Uterus (tissue), 4 donors: ENCODE data around the gene HOXD12. TPM values are rescaled to one million over a fixed set of nuclear protein-coding genes. Genes with fewer than 3 reads are reported as not detected.

ENCODE experiments used
- DNase-seq, 2 donors: peaks; one replicate each; pipeline ENCODE4 v3.0.0-alpha.2; 2019 to 2020
- H3K27ac ChIP-seq, 2 donors: fragments of 200-600 bp; sonication (generic); 1 replicate in 1 of 2; 2 replicates in 1 of 2; pipeline ENCODE4 v1.5.1; 2016 to 2018
- H3K27me3 ChIP-seq, 2 donors: fragments of 200-600 bp; sonication (generic); one replicate each; pipeline ENCODE4 v1.5.1; 2018 to 2019; ENCODE audit warnings: control low read depth in 1 of 2
- H3K36me3 ChIP-seq, 2 donors: fragments of 200-600 bp; sonication (generic); one replicate each; pipeline ENCODE4 v1.5.1; 2019; ENCODE audit warnings: control low read depth in 1 of 2
- H3K4me1 ChIP-seq, 2 donors: fragments of 200-600 bp; sonication (generic); one replicate each; pipeline ENCODE4 v1.5.1; 2018 to 2019; ENCODE audit warnings: control low read depth in 1 of 2
- H3K4me3 ChIP-seq, 2 donors: fragments of 200-600 bp; sonication (generic); 1 replicate in 1 of 2; 2 replicates in 1 of 2; pipeline ENCODE4 v1.5.1; 2018 to 2019; ENCODE audit warnings: mild to moderate bottlenecking in 1 of 2
- H3K9me3 ChIP-seq, 2 donors: fragments of 200-600 bp; sonication (generic); one replicate each; pipeline ENCODE4 v1.5.1; 2019; ENCODE audit warnings: control low read depth in 1 of 2
- POLR2A ChIP-seq, 2 donors: fragments of 450-650 bp; IDR thresholded peaks; one replicate each; pipeline ENCODE4 v1.6.1; 2016; ENCODE audit warnings: antibody characterized with exemption in 2 of 2, mild to moderate bottlenecking in 1 of 2, moderate library complexity in 1 of 2
- intact Hi-C: fragments of 100-400 bp; cut with DNase I; formaldehyde crosslinking; loops from one replicate; pipeline ENCODE4 v1.15.1; 2023; ENCODE audit warnings: low total_unique reads
- total RNA-seq, 4 donors: library from RNA; depleted of rRNA in 3 of 4; stranded (reverse); fragments of >200 nt in 3 of 4; gene quantifications; one replicate each; pipeline versions ENCODE4 v1.1.0 to v1.2.4, GENCODE V29; 2014 to 2023
- TF ChIP-seq, protein P1 (sequence below), 4 experiments: fragments of 200-600 bp in 2 of 4; fragments of 450-650 bp in 2 of 4; sonication (generic) in 2 of 4; IDR thresholded peaks; one replicate each; pipeline ENCODE4 v1.5.1; 2016 to 2019; ENCODE audit warnings: antibody characterized with exemption in 4 of 4, mild to moderate bottlenecking in 2 of 4, moderate library complexity in 1 of 4
- donor health status: DM: yes; HTN: yes; CAD: no.

The HOXD12 gene
- total RNA-seq, 4 donors from 2014 or later = 0.76 TPM; not detected in 3

DNA sequence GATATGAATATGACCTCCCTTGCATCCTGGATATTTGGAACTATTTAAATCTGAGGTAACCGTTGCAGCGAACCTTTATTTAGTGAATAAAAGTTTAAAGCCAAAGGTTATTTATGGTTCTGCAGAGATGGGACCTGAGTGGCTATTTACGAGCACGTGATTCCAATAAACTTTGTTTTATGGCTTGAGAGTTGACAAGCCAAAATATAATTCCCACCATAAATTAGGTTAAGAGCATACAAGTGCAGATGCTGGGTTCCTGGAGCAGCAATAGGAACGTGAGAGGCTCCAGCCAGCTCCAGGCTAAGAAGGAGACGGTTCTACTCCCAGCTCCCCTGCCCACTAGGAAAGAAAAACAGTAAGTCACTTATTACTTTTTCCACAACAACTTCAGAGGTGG is 46.5 kb downstream of the HOXD12 start:
- peak overlapping the region; percentile 75 to 83 for H3K27ac ChIP-seq
- no peaks in the 10 kb centered on the region for H3K27me3 ChIP-seq
- intact Hi-C loops = no loop called here
- H3K9me3 ChIP-seq = no peaks in the 10 kb centered on the region
- peaks cover 5 to 23% of the 10 kb centered on the region in 2 donors for H3K4me1 ChIP-seq
- no peaks in the 10 kb centered on the region for H3K36me3 ChIP-seq
- peak in 1 of 2 donors; percentile 45 for DNase-seq
- no peak for TF ChIP-seq POLR2A (IDR thresholded peaks at IDR 0.05)
- TF ChIP-seq, protein P1, sequence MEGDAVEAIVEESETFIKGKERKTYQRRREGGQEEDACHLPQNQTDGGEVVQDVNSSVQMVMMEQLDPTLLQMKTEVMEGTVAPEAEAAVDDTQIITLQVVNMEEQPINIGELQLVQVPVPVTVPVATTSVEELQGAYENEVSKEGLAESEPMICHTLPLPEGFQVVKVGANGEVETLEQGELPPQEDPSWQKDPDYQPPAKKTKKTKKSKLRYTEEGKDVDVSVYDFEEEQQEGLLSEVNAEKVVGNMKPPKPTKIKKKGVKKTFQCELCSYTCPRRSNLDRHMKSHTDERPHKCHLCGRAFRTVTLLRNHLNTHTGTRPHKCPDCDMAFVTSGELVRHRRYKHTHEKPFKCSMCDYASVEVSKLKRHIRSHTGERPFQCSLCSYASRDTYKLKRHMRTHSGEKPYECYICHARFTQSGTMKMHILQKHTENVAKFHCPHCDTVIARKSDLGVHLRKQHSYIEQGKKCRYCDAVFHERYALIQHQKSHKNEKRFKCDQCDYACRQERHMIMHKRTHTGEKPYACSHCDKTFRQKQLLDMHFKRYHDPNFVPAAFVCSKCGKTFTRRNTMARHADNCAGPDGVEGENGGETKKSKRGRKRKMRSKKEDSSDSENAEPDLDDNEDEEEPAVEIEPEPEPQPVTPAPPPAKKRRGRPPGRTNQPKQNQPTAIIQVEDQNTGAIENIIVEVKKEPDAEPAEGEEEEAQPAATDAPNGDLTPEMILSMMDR (IDR thresholded peaks at IDR 0.05) = peak in 1 of 4 experiments; percentile 10
- H3K4me3 ChIP-seq = no peak overlapping the region

DNA sequence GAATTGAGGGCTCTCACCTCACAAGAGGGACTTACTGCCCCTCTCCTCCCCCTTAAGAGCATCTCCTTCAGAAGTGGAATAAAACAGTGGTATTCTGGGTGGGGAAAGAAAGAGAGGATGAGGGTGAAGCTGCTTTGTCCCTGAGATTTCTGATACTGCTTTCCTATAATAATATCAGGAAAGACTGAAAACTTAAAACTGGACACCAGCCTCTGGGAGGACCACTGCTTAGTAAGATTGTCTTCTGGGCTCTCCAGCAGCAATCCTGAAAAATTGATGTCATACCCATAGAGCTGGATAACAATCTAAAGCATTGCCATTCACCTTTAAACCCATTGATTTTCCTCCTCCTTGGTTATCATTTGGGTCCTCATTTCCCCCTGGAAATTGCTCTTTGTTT is 47.0 kb downstream of the HOXD12 start:
- TF ChIP-seq POLR2A (IDR thresholded peaks at IDR 0.05) = no peak
- TF ChIP-seq, protein P1 (IDR thresholded peaks at IDR 0.05) = no peak
- peaks cover 5 to 23% of the 10 kb centered on the region in 2 donors for H3K4me1 ChIP-seq
- intact Hi-C loops = no loop called here
- no peaks in the 10 kb centered on the region for H3K36me3 ChIP-seq
- no peak overlapping the region for H3K4me3 ChIP-seq
- H3K27me3 ChIP-seq = no peaks in the 10 kb centered on the region
- peak overlapping the region; percentile 75 to 83 for H3K27ac ChIP-seq
- no peaks in the 10 kb centered on the region for H3K9me3 ChIP-seq
- DNase-seq = no peak

DNA sequence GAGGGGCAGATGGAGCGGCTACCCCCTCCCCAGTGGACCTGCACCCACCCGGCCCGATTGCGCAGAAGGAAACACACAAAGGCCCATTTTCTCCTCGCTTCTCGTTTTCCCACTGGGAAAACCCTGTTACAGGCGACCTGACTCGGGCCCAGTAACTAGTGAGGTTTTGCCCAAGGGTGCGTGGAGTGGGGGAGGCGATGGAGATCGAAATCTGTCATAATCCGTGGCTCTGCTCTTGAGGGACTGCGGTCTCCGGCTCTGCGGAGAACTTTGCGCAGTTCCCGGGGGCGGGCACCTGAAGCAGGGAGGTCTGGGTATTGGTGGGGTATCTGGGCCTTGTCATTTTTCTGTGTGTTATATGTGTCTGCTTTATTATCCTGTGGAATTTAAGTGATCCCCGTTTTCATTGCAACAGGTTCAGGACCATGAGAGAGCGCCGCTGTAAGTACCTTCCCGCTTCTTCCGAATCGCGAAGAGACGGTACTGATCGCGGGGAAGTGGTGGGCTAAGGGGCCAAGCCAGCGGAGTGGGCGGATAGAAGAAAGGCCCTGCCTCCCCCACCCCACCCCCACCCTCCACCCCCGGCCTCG is 47.7 kb downstream of the HOXD12 start:
- Histone ChIP-seq H3K4me3 (peak overlapping the region in 1 of 2 donors; percentile 15), H3K27ac (peak overlapping the region; percentile 75 to 83), H3K9me3 (no peaks in the 10 kb centered on the region), H3K36me3 (no peaks in the 10 kb centered on the region), H3K27me3 (no peaks in the 10 kb centered on the region), H3K4me1 (peaks cover 5 to 23% of the 10 kb centered on the region in 2 donors)
- no peak for DNase-seq
- intact Hi-C loops = no loop called here
- TF ChIP-seq, protein P1 (IDR thresholded peaks at IDR 0.05) = no peak
- no peak for TF ChIP-seq POLR2A (IDR thresholded peaks at IDR 0.05)

DNA sequence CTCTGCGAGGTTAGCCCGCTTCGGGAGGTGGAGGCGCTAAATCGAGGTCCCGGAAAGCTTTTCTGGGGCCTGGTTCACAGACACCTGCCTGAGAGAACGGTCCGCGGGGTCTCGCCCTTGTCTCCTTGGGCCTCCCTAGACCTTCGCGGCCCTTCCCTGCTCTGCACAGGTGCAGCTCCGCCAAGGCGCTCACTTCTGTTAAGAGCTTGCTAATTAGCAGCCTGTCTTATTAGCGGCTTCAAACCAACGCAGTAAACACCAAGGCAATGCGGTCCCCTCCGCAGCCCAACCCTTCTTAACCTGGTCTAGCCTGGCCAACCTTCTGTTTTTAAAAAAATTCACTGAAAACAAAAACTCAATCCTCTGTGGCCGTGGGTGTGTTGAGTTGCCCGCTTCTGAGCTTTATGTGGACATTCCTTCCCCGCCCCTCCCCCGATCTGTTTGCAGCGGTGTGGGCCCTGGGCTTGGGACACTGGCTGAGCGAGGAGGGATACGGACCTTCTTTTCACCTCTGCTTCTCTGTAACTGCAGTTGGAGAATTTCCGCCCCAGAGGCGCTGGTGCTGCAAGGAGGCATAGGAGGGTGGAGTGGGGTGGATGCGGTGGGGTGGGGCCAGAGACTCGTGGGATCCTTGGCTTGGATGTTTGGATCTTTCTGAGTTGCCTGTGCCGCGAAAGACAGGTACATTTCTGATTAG is 48.4 kb downstream of the HOXD12 start:
- Histone ChIP-seq H3K4me1 (peaks cover 5 to 17% of the 10 kb centered on the region in 2 donors), H3K9me3 (no peaks in the 10 kb centered on the region), H3K27ac (peak overlapping the region; percentile 75 to 83), H3K36me3 (no peaks in the 10 kb centered on the region), H3K27me3 (no peaks in the 10 kb centered on the region), H3K4me3 (peak overlapping the region in 1 of 2 donors; percentile 15)
- DNase-seq = peak in 1 of 2 donors; percentile 27
- TF ChIP-seq POLR2A (IDR thresholded peaks at IDR 0.05) = no peak
- TF ChIP-seq, protein P1 (IDR thresholded peaks at IDR 0.05) = no peak
- intact Hi-C loops = no loop called here

DNA sequence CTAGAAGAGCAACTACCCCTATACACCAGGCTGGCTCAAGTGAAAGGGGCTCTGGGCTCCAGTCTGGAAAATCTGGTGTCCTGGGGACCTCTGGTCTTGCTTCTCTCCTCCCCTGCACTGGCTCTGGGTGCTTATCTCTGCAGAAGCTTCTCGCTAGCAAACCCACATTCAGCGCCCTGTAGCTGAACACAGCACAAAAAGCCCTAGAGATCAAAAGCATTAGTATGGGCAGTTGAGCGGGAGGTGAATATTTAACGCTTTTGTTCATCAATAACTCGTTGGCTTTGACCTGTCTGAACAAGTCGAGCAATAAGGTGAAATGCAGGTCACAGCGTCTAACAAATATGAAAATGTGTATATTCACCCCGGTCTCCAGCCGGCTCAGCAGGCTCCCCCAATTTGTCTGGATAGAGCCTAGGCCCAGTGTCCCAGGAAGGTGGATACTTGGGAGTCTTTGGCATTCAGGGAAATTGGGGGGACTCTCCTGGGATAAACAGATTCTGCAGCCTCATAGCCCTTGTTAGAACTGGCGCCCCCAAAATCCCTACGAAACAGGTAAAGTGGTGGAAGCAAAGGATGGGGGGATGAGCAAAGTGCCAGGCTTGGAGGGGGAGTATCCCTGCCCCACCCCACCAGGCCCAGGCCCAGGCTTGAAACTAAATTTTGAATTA is 49.3 kb downstream of the HOXD12 start:
- Histone ChIP-seq H3K9me3 (no peaks in the 10 kb centered on the region), H3K4me1 (peaks cover 5 to 12% of the 10 kb centered on the region in 2 donors), H3K4me3 (no peak overlapping the region), H3K27ac (peak overlapping the region; percentile 75 to 83), H3K36me3 (no peaks in the 10 kb centered on the region), H3K27me3 (no peaks in the 10 kb centered on the region)
- TF ChIP-seq POLR2A (IDR thresholded peaks at IDR 0.05) = no peak
- TF ChIP-seq, protein P1 (IDR thresholded peaks at IDR 0.05) = no peak
- intact Hi-C loops = no loop called here
- DNase-seq = no peak
